ENCODE results near the gene TGFBR1.

TGFBR1 gene

DNA sequence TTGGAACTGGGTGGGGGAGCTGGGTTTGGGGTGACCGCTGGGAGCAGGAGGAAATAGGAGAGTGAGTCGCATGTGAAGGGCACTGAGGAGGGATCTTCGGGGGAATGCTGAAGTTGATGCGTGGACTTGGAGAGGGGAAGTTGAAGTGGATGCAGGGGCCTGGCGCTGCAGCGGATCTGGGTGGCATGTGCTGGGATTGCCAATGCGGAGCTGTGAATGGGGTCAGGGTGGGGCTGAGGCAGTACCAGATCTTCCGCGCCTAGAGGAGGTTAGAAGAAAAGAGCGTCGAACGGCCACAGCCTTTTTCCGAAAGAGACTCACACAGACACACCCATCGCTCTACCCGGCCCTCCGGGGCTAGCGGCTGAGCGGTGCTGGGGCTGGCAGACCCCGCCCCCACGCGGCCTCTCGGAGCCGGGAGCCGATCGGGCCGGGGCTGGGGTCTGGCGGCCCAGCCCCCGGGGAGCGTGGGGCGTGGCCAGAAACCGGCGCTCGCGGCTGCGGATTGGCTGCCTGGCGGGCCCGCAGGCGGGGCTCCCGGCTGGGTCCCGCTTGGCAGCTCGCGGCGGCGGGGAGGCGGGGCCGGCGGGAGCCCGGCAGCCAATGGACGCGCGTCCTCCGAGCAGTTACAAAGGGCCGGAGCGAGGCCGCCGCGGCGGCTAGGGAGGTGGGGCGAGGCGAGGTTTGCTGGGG, at the start of gene TGFBR1:
TGFBR1 (plus strand) TSS at position 655 of the 693 bp plus-strand sequence. CDS start 93 bp downstream, outside the sequence.
- DNase-seq (ENCODE audit: low read depth in 2 of 2) = peak; percentile 82 to 85

DNA sequence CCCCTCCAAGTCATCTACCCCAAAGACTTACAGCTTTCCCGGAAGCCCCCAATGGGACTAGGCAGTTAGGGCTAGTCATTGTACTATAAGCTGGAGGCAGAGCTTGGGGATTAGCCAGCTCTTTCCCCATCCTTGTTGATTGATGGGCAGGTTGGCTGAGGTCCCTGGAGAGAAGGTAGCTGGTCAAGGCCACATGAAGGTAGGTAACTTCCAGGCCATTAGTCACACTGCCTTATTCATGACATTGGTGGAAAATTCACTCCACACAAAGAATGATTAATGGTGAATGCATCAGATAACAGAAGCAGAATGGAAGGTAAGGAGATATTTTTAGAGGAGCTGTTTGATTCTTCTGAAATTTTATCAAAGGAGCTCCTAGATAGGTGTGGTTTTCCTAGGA, 49.5 kb upstream of the TGFBR1 start:
- no peak for DNase-seq (ENCODE audit: low read depth in 2 of 2)

GRCh38 chr9:99056186-99056585, 48.7 kb upstream of the TGFBR1 start:
- no peak for DNase-seq (ENCODE audit: low read depth in 2 of 2)

DNA sequence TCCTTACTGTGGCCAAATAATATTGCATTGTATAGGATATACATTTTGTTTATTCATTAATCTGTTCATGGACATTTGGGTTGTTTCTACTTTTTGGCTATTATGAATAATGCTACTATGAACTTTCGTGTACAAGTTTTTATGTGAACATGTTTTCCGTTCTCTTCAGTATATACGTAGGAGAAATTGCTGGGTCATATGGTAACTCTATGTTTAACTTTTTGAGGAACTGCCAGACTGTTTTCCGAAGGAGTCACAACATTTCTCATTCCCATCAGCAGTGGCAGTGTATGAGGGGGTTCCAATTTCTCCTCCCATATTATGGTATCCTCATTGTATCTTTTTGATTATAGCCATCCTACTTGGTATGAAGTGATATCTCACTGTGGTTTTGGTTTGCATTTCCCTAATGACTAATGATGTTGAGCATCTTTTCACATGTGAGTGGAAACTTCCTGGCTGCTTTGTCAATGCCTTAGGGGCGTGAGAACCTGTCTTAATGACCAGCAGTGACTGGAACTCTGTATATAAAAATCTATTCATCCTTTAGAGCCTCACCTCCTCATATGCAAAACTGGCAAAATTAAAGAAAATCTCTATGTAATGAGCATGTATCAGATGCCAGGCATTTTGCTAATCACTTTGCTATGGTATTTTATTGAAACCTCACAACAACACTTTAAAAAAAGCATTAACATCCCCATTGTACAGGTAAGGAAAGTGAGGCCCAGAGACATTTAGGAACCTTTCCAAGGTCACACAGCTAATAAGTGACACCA, 47.8 kb upstream of the TGFBR1 start:
- DNase-seq (ENCODE audit: low read depth in 2 of 2) = peak; percentile 79 to 81

GRCh38 chr9:99057665-99058625, 47.0 kb upstream of the TGFBR1 start:
- DNase-seq (ENCODE audit: low read depth in 2 of 2) = peak; percentile 55 to 68

DNA sequence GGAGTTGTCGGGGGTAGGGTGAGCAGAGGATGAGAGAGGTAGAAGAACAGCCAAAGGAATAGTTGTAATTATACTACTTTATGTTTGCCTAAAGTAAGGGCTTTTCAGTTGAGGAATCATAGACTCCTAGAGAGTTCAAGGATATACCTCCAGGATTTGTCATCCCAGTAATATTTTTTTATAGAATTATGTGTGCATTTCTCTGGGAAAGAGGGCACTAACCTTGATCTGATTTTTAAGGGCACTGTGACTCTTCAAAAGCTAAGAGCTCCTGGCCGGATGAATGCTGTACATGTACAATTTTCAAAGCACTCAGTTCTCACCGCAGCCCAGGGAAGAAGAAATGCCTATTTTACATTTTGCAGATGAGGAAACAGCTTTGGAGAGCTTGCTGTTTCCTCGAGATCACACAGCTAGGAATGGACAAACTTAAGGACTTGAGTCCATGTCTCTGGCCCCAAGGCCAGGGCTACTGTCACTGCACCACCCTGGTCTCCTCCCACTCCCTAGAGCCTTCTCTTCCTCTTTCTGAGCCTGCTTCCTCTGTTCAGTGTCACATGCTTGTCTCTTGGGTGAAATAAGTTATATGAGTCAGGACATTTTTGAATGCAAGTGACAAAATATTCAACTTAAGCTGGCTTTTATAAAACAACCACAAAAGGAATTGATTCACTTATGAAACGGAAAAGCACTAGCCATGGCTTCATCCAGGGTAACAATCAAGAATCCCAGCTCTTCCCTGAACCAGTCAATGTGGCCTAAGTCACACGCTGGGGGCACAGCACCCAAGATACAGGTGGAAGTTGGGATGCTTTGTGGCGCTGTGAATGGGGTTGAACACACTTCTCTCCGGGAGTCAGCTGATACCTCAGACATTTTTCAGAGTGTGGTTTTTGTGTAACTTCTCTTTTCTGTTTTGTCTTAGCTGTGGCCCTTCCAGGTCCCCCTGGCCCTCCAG, 45.7 kb upstream of the TGFBR1 start:
- DNase-seq (ENCODE audit: low read depth in 2 of 2) = no peak

- no peak for DNase-seq (ENCODE audit: low read depth in 2 of 2)
Observed at GRCh38 chr9:99060621-99061020, 44.3 kb upstream of the TGFBR1 start.

GRCh38 chr9:99062549-99062948, 42.4 kb upstream of the TGFBR1 start:
- DNase-seq (ENCODE audit: low read depth in 2 of 2) = no peak

GRCh38 chr9:99063522-99063921, 41.4 kb upstream of the TGFBR1 start:
- DNase-seq (ENCODE audit: low read depth in 2 of 2) = no peak

- no peak for DNase-seq (ENCODE audit: low read depth in 2 of 2)
Observed at GRCh38 chr9:99066571-99066970, 38.3 kb upstream of the TGFBR1 start.

DNA sequence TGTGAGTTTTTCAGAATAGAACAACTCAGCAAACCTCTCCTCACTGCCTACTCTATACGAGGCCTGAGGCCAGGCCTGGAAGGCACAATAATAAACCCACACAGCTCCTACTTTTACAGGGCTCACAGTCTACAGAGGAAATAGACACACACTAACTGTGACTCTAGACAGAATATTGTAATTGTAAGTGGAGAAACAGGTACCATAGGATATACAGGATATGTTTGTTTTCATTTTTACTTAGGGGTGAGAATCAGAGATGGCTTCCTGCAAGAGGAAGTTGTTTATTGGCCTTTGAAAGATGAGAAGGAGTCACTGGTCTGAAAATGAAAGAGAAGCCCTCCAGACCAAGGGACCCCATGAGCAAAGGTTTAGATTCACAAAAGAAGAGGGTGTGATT, 35.8 kb upstream of the TGFBR1 start:
- DNase-seq (ENCODE audit: low read depth in 2 of 2) = no peak

- DNase-seq (ENCODE audit: low read depth in 2 of 2) = no peak
Observed at GRCh38 chr9:99069546-99069945, 35.4 kb upstream of the TGFBR1 start.

- DNase-seq (ENCODE audit: low read depth in 2 of 2) = no peak
Observed at GRCh38 chr9:99070681-99071080, 34.2 kb upstream of the TGFBR1 start.

DNA sequence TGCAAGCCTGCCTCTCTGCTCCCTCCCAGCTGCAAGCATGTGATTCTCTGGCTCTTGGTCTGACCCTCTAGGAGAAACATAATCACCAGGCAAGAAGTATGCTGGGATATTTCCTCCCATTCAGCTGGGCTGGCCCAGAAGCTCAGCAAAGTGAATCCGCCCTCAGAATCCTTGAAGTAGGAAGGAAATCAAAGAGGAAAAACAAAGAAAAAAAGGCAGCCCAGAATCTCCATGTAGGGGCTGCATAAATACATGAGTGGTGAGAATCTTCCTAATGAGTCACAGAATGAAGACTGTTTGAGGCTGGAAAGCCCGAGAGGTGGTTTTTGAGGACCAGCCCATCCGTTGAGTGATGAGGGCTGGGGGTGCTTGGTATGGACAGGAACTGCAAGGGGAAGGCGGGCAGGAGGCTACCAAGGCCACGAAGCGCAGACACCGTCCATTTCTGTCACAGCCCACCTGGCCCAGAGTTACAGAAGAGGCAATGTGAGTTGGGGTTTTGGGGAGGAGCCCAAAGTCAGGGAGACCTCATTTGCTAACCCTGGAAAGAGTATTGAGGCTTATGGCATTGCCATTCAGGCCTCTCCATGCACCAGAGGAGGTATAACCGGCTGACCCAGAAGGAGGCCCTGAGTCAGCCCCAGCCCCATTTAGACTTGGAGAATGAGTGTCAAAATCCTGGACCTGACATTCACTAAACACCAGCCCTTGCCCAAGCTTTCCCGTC, 33.4 kb upstream of the TGFBR1 start:
- no peak for DNase-seq (ENCODE audit: low read depth in 2 of 2)

DNA sequence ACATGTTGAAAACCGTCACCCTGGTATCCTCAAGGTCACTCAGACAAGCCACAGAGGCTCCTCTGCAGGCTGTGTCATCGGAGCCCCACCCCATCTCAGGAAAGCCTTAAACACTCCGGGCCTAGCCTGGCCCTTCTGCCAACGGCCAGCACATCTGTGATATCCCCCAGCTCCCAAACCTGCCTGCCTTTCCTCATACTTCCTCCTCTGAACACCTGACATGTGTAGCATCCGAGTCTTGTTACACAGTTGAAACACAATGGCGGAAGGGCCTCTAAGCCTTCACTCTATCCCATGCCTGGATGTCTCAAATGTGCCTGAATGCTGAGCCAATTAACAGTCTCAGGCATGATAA, 32.9 kb upstream of the TGFBR1 start:
- DNase-seq (ENCODE audit: low read depth in 2 of 2) = no peak

DNA sequence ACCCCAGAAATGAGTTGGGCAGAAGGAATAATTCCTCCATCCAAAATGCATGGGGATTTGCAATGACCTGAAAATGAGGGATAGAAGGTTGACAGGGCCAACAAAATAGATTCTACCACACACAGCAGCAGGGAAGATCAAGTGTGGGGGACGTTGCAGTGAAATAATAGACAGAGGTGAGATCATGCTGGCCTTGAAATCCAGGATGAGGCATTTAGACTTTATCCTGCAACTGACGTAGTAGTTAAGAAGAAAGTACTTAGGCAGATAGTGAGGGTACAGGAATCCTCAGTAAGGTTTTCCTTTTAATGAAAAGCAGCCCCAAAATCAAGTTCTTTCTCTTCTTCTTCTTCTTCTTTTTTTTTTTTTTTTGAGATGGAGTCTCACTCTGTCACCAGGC, 31.6 kb upstream of the TGFBR1 start:
- no peak for DNase-seq (ENCODE audit: low read depth in 2 of 2)

- no peak for DNase-seq (ENCODE audit: low read depth in 2 of 2)
Observed at GRCh38 chr9:99073985-99074901, 30.7 kb upstream of the TGFBR1 start.

DNA sequence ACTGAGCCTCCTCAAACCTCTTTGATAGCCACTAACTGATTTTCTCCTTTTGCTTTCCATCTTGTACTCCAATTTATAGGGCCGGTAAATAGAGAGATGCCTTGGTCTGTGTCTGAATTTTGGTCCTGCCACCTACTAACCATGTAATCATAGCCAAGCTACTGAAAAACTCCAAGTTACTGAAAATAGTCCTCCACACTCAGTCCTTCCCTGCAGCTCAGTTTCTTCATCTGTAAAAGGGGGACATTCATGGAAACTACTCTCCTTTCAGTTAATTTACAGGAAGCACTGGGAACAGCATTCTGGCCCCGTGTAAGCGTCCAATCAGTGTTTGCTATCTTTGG, 30.0 kb upstream of the TGFBR1 start:
- DNase-seq (ENCODE audit: low read depth in 2 of 2) = no peak

- no peak for DNase-seq (ENCODE audit: low read depth in 2 of 2)
Observed at GRCh38 chr9:99075246-99075912, 29.5 kb upstream of the TGFBR1 start.

Data from fibroblast of skin of left biceps (primary cell).